Naive B cell (primary cell): Measurements from ENCODE around the gene ABCA6. TPM values are rescaled to one million over a fixed set of nuclear protein-coding genes. Genes with fewer than 3 reads are reported as not detected.

Experiments used
- ATAC-seq, 2 donors: fragments of 150-1000 bp; cut with Tn5 transposase; 2 replicates each; pipeline ENCODE4 v1.10.0; 2021; ENCODE audit warnings: low read depth in 2 of 2, mild to moderate bottlenecking in 2 of 2, moderate library complexity in 2 of 2
- DNase-seq: peaks from one replicate; pipeline ENCODE4 v3.0.0; 2022
- H3K27ac Mint-ChIP-seq, 6 donors: one replicate each; pipeline ENCODE4 v1.8.0; 2020 to 2022; ENCODE audit warnings: mild to moderate bottlenecking in 6 of 6, mixed read lengths in 6 of 6, moderate library complexity in 5 of 6, inconsistent platforms in 2 of 6
- H3K27me3 Mint-ChIP-seq, 3 donors: one replicate each; pipeline ENCODE4 v1.8.0; 2021 to 2022; ENCODE audit warnings: mixed read lengths in 3 of 3, mild to moderate bottlenecking in 1 of 3
- H3K36me3 Mint-ChIP-seq, 2 donors: one replicate each; pipeline ENCODE4 v1.8.0; 2020 to 2022; ENCODE audit warnings: mixed read lengths in 2 of 2, inconsistent platforms in 1 of 2, mild to moderate bottlenecking in 1 of 2
- H3K4me1 Mint-ChIP-seq, 3 donors: one replicate each; pipeline ENCODE4 v1.8.0; 2020 to 2022; ENCODE audit warnings: mixed read lengths in 3 of 3, inconsistent platforms in 1 of 3, mild to moderate bottlenecking in 1 of 3, moderate library complexity in 1 of 3
- H3K4me3 Mint-ChIP-seq, 8 donors: one replicate each; pipeline ENCODE4 v1.8.0; 2020 to 2022; ENCODE audit warnings: mild to moderate bottlenecking in 8 of 8, mixed read lengths in 8 of 8, moderate library complexity in 8 of 8, inconsistent platforms in 2 of 8
- H3K9me3 Mint-ChIP-seq, 7 donors: one replicate each; pipeline ENCODE4 v1.8.0; 2020 to 2022; ENCODE audit warnings: mixed read lengths in 7 of 7, mild to moderate bottlenecking in 5 of 7, inconsistent platforms in 2 of 7, moderate library complexity in 1 of 7
- polyA plus RNA-seq, 6 donors: library from polyadenylated mRNA; unstranded; fragments of 300-500 nt; fragmentation: Illumina TruSeq; gene quantifications; one replicate each; pipeline ENCODE4 v1.2.3, GENCODE V29; 2021; ENCODE audit warnings: low read depth in 6 of 6

The ABCA6 gene
- polyA plus RNA-seq, 6 donors from 2014 or later, result 0.09 to 0.16 (median 0.13) TPM; not detected in 3

DNA sequence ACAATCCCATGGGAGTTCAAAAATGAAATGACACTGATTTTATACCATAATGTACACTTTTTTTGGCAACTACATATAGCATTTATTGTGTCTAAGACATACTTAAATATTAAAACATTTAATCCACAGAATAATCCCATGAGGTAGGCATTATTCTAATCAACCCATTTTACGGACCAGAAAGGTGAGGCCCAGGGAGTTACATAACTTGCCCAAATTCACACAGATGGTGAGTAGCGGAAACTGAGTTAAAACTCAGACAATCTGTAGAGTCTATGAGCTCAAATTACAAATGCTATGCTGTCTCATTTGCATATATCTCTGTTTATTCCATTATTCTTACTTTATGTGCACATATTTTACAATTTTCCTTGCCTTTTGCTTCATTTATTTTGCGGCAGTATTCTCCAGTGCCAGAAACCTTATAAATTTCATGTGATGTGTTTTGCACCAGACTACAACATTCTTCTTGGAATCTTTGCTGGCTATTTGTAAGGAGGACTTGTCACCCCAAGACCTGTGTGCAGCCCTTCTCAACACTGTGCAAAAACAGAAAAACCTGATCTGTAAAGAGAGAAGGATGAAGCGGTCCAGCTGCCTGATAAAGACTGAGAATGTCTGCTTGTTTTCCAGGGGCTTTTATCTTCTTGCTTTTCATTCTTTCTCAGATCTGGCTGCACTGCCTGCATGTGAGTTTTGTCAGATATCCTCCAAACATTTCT, 78.7 kb downstream of the ABCA6 start:
- H3K4me1 Mint-ChIP-seq, result peaks cover 13 to 16% (median 14%) of the 10 kb centered on the region in 3 donors
- peak overlapping the region in 1 of 6 donors; percentile 17 for H3K27ac Mint-ChIP-seq
- no peaks in the 10 kb centered on the region for H3K27me3 Mint-ChIP-seq
- DNase-seq (no peak), ATAC-seq (no peak)
- peaks cover 0 to 6% (median 3%) of the 10 kb centered on the region in 7 donors for H3K9me3 Mint-ChIP-seq
- no peak overlapping the region for H3K4me3 Mint-ChIP-seq
- H3K36me3 Mint-ChIP-seq, result no peaks in the 10 kb centered on the region

DNA sequence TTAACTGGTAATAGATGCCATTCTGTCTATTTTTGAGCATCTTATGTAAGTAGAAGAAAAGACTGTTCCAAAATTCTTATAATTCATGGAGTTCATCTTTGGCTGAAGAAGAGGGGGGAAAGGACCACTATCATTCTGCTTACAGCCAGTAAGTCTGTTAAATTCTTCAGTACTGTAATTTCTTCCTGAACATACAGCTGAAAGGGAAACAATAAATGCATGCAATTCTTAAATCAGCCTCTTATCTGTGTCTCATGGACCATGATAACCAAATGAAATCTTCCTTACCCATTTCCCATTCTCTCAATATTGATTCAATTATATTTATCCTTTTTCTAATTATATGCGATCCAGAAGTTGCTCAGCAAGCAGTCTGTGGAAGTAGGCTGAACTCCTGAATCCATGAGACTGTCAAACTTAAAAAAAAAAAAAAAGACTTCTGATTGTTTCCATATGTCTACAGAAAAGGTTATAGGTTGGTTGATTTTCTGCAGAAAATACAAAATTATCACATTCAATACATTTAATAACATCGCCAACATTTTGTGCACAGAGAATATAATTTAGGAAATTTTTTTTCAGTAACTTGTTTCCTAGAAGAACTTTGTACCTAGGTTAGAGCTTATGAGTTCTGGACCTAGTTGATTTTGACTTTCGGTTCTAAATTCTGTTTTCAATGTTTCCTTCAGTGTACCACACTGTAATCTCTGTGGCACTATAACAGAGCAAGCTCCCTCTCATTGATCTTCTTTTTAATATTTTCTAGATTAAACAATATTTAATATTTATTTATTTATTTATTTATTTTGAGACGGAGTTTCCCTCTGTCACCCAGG, 79.8 kb downstream of the ABCA6 start:
- peaks cover 0 to 7% (median 3%) of the 10 kb centered on the region in 7 donors for H3K9me3 Mint-ChIP-seq
- no peak overlapping the region for H3K27ac Mint-ChIP-seq

DNA sequence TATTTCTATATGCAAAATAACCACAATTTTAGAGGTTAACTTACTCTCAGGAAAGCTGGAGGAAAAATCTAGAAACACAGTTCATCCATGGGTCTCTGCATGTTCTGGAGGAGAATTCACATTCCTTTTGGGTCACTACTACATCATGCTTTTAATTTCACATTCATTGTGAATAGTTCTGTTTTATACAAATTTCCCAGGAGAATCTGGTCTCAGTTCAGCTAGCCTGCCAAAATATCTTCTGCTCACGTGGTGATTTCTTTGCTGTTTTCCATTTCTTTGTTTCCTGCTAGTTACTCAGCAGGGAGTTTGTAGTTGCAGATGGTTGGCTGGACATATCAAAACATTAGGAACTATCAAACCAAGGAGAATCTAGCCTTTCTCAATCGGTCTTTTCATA, 80.9 kb downstream of the ABCA6 start, which contains the start of gene ABCA9:
Gene ABCA9, minus strand, starts transcription at position 106 of the 400 bp plus-strand sequence. CDS start 9,801 bp downstream, outside the sequence.
- no peak for DNase-seq
- Mint-ChIP-seq H3K9me3 (peaks cover 7 to 18% (median 9%) of the 10 kb centered on the region in 7 donors), H3K4me3 (no peak within 1 kb of the TSS)

More for the DNA sequence above, 79.8 kb downstream of the ABCA6 start:
- ATAC-seq, result no peak
- no peak for DNase-seq
- H3K4me3 Mint-ChIP-seq, result no peak overlapping the region
- H3K36me3 Mint-ChIP-seq, result no peaks in the 10 kb centered on the region
- no peaks in the 10 kb centered on the region for H3K27me3 Mint-ChIP-seq
- peaks cover 8 to 11% (median 9%) of the 10 kb centered on the region in 3 donors for H3K4me1 Mint-ChIP-seq

DNA sequence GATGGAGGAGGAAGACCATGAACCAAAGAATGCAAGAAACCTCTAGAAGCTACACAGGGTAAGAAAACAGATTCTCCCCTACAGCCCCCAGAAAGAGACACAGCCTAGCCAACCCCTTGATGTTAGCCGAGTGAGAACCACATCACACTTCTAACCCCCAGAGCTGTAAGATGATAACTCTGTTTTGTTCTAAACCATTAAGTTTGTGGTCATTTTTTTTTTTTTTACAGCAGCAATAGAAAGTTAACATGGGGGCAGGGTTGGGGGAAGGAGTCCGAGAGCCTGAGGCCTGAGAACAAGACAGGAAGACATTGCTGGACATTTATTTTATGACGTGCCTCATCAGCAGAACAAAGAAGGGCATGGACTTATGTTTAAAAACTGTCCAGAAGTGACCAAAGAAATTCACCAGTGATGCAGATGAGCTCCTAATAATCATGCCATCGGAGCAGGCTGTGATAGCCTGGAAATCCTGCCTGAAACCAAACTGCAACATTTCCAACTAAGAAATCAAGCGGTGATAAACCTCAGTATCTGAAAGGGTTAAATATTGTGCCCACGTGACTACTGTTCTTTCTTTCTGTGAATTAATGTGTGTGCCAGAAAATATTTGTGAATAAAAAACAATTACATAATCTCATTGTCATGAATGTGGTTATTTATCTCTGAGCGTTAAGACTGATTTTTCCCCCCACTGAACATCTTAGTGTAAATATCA, 82.1 kb downstream of the ABCA6 start:
- Mint-ChIP-seq H3K36me3 (peaks cover 0 to 12% of the 10 kb centered on the region in 2 donors), H3K4me3 (no peak overlapping the region), H3K27ac (peak overlapping the region in 3 of 6 donors; percentile 15 to 68 (median 28)), H3K27me3 (no peaks in the 10 kb centered on the region), H3K9me3 (peaks cover 8 to 25% (median 13%) of the 10 kb centered on the region in 7 donors), H3K4me1 (peaks cover 0 to 4% (median 0%) of the 10 kb centered on the region in 3 donors)
- ATAC-seq, result no peak
- no peak for DNase-seq

More for the DNA sequence above, 80.9 kb downstream of the ABCA6 start, which contains the start of gene ABCA9:
- H3K4me1 Mint-ChIP-seq, result peaks cover 0 to 4% (median under 1%) of the 10 kb centered on the region in 3 donors
- no peak for ATAC-seq
- H3K27ac Mint-ChIP-seq, result peak within 1 kb of the TSS in 2 of 6 donors; percentile 4 to 68
- H3K27me3 Mint-ChIP-seq, result no peaks in the 10 kb centered on the region
- H3K36me3 Mint-ChIP-seq, result peaks cover 0 to 5% of the 10 kb centered on the region in 2 donors

DNA sequence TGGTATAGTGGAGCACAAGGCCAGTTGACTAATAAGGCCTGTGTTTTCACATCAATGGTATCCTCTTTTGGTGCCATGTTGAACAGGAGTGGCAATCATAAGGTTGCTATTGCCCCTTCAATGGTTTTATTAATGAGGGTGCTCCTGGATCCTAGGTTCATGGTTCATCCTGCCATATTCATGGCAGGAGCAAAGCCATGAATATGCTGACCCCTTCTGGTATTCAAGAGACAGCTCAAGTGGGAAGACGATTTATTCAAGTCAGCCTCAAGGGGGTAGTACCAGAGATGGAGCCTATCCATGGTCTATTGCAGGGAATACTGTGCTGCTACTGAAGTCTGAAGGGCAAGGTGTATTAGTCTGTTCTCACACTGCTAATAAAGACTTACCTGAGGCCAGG, 83.5 kb downstream of the ABCA6 start:
- no peak overlapping the region for H3K27ac Mint-ChIP-seq
- peaks cover 0 to 4% (median 0%) of the 10 kb centered on the region in 3 donors for H3K4me1 Mint-ChIP-seq
- H3K4me3 Mint-ChIP-seq, result no peak overlapping the region
- DNase-seq, result no peak
- H3K9me3 Mint-ChIP-seq, result peaks cover 8 to 29% (median 13%) of the 10 kb centered on the region in 7 donors
- H3K27me3 Mint-ChIP-seq, result no peaks in the 10 kb centered on the region
- H3K36me3 Mint-ChIP-seq, result peaks cover 0 to 18% of the 10 kb centered on the region in 2 donors
- no peak for ATAC-seq

DNA sequence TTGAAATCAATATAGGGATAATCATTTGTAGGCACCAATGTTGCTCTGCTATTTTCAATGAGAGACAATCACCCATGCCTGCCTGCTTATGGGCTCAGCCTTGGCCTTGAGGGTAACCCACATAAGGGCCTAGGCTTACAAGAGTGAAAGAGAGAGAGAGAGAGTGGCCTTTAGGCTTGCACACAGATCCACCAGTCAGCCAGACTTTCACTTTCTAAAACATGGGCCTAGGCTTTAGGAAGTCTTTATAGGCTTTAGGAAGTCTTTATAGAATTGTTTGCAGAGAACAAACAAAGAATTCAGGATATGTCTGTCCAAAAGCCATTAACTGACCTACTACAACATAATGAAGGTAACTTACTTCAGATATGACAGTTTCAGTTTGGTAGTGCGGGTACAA, 84.4 kb downstream of the ABCA6 start:
- Mint-ChIP-seq H3K4me1 (peaks cover 0 to 4% (median 0%) of the 10 kb centered on the region in 3 donors), H3K27me3 (no peaks in the 10 kb centered on the region), H3K4me3 (no peak overlapping the region), H3K9me3 (peaks cover 8 to 29% (median 13%) of the 10 kb centered on the region in 7 donors), H3K27ac (no peak overlapping the region), H3K36me3 (peaks cover 0 to 18% of the 10 kb centered on the region in 2 donors)
- ATAC-seq (no peak), DNase-seq (no peak)

DNA sequence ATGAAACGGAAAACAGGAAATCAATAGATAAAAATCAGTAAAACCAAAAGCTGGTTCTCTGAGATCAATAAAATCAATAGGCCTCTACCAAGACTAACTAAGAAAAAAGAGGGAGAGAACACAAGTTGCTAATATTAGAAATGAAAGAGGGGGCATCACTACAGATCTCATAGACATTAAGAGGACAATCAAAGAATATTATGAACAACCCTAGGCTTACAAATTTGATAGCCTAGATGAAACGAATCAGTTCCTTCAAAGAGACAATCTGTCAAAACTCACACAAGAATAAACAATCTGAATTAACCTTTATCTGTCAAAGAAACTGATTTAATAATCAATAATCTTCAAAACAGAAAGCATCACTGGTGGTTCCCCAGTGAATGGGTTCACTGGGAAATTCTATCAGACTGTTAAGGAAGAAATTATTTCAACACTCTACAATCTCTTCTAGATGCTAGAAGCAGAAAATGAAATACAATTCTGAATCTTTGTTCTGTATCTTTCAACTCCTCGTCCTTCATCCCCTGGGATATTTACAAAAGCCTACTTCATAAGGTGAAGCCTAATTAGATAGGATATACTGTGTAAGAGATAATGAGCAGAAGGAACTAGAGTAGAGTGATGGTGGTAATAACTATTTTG, 85.4 kb downstream of the ABCA6 start:
- Mint-ChIP-seq H3K4me1 (peaks cover 0 to 4% (median 0%) of the 10 kb centered on the region in 3 donors), H3K4me3 (no peak overlapping the region), H3K27me3 (peaks cover 0 to 5% (median under 1%) of the 10 kb centered on the region in 3 donors), H3K9me3 (peaks cover 8 to 29% (median 13%) of the 10 kb centered on the region in 7 donors), H3K27ac (no peak overlapping the region), H3K36me3 (peaks cover 0 to 18% of the 10 kb centered on the region in 2 donors)
- ATAC-seq (no peak), DNase-seq (no peak)

DNA sequence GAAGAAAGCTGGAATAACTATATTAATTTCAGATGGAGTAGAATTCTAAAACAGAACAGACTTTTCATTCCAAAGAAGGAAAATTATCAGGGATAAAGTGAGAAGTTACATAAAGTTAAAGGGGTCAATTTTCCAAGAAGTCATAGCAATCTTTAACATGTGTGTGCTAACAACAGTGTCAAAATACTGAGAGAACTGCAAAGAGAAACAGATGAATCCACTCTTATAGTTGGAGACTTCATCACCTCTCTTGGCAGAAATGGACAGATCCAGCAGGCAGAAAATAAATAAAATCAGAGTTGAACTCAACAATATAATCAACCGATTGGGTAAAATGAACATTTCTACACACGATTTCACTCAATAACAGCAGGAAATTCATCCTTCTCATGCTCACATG, 86.4 kb downstream of the ABCA6 start:
- ATAC-seq (no peak), DNase-seq (no peak)
- Mint-ChIP-seq H3K27ac (no peak overlapping the region), H3K27me3 (peaks cover 0 to 6% (median 5%) of the 10 kb centered on the region in 3 donors), H3K4me1 (no peaks in the 10 kb centered on the region), H3K4me3 (no peak overlapping the region), H3K36me3 (peaks cover 0 to 18% of the 10 kb centered on the region in 2 donors), H3K9me3 (peaks cover 8 to 29% (median 13%) of the 10 kb centered on the region in 7 donors)

DNA sequence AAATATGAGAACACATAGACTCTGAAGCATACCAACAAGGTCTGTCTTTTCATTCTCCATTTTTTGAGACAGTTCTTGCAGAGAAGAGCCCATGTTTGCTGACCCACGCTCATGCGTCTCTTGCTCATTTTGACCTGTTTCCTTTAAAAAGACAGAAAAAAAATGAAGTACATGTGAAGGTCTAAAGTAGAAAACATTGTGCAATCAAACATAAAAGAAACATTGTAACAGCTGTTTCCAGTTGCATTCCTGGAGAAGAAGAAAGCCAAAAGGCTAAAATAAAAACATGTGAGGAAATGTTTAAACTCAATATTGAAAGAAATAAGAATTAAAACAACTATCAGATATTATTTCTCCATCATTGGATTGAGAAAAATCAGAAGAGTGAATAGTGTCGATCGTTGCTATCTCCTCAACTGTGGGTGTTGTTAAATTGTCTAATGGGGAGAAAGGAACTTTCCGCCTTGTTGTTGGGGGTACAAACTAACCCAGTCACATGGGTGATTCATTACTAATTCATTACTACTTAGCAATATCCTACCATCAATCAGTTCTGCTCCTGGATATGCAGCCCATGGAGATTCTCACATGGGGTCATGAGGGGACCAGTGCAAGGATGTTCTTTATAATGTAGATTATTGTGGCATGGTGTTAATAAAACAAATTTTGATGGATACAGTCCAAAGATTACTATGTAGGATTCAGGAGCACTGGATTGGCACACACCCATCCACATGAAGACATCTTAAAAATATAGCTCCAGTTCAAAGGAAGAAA, 90.5 kb downstream of the ABCA6 start:
- H3K36me3 Mint-ChIP-seq, result peaks cover 0 to 17% of the 10 kb centered on the region in 2 donors
- H3K27ac Mint-ChIP-seq, result peak overlapping the region in 1 of 6 donors; percentile 8
- no peak overlapping the region for H3K4me3 Mint-ChIP-seq
- H3K27me3 Mint-ChIP-seq, result peaks cover 0 to 6% (median 5%) of the 10 kb centered on the region in 3 donors
- peaks cover 0 to 7% (median 0%) of the 10 kb centered on the region in 3 donors for H3K4me1 Mint-ChIP-seq
- no peak for ATAC-seq
- DNase-seq, result no peak
- peaks cover 0 to 19% (median 10%) of the 10 kb centered on the region in 7 donors for H3K9me3 Mint-ChIP-seq

DNA sequence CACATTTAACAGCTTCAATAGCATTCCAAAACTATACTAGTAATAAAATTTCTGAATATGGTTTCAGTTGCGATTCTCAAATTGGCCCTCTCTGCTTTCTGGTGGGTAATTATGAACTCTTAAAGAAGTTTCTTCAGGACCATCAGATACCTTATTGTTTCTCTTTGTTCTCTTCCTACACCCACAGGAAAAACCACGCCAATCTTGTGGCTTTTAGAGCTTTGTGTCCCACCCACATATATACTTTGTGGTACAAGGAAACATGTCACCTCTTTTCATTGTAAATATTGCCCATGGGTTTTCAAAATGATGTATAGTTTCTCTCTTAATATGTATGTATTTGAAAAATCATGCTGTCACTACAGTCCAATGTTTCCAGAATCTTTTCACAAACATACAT, 93.1 kb downstream of the ABCA6 start:
- Mint-ChIP-seq H3K27me3 (peaks cover 0 to 6% (median 5%) of the 10 kb centered on the region in 3 donors), H3K4me1 (peaks cover 0 to 7% (median 0%) of the 10 kb centered on the region in 3 donors), H3K9me3 (peaks cover 0 to 8% (median 0%) of the 10 kb centered on the region in 7 donors), H3K36me3 (peaks cover 0 to 5% of the 10 kb centered on the region in 2 donors), H3K27ac (no peak overlapping the region), H3K4me3 (no peak overlapping the region)
- no peak for ATAC-seq
- DNase-seq, result no peak

DNA sequence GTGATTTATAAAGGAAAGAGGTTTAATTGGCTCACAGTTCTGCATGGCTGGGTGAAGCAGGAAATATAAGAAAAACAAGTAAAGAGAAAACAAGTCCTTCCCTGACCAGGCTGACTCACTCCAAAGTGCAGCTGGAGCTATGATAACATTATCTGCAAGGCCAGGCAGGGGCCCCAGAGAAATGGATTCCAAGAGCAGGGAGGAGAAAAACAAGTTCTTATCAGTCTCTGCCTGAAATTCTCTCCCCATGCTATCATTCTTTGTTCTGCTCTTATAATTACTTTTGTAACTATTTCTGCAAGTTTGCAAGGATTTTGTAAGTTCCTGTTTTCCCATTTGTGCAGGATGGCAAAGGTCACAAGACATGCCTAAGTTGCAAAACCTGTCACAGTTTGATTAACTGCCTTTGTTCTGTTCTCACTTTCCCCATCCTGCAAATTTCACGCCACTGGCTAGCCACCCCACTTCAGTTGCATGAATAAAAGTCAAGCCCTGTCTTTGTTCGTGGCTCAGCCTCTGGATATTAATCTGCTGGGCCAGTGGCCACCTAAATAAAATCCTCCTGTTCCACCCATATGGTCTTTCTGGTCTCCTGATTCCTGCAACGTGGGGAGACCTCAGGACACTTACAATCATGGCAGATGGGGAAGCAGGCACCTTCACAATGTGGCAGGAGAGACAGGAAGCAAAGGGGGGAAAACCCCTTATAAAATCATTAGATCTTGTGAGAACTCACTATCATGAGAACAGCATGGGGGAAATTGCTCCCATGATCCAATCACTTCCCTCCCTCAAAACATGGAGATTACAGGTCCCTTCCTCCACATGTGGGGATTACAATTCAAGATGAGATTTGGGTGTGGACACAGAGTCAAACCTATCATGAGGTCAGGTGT, 94.1 kb downstream of the ABCA6 start:
- ATAC-seq, result no peak

More for the DNA sequence above, 94.1 kb downstream of the ABCA6 start:
- H3K36me3 Mint-ChIP-seq, result no peaks in the 10 kb centered on the region
- H3K4me3 Mint-ChIP-seq, result no peak overlapping the region
- peaks cover 0 to 7% (median 0%) of the 10 kb centered on the region in 3 donors for H3K4me1 Mint-ChIP-seq
- H3K27me3 Mint-ChIP-seq, result peaks cover 0 to 6% (median 5%) of the 10 kb centered on the region in 3 donors
- H3K27ac Mint-ChIP-seq, result peak overlapping the region in 1 of 6 donors; percentile 64
- DNase-seq, result no peak
- peaks cover 0 to 8% (median 0%) of the 10 kb centered on the region in 7 donors for H3K9me3 Mint-ChIP-seq
